Spleen (tissue), 11 donors: Measurements from ENCODE around the gene RAB8B. TPM values are rescaled to one million over a fixed set of nuclear protein-coding genes. Genes with fewer than 3 reads are reported as not detected.

Source experiments
- DNase-seq: peaks from one replicate; pipeline ENCODE4 v3.0.0-alpha.2; 2020
- H3K27ac ChIP-seq, 8 donors: fragments of 200-600 bp; sonication (generic) in 7 of 8; 1 replicate in 4 of 8; 2 replicates in 4 of 8; pipeline versions ENCODE4 v1.5.0 to v1.8.0; 2016 to 2021; ENCODE audit warnings: inconsistent platforms in 4 of 8, mild to moderate bottlenecking in 4 of 8, moderate library complexity in 1 of 8
- H3K27me3 ChIP-seq, 7 donors: fragments of 200-600 bp; sonication (generic) in 6 of 7; replicated peaks in 1 of 7; 1 replicate in 4 of 7; 2 replicates in 3 of 7; pipeline versions ENCODE4 v1.5.0 to v1.8.0; 2016 to 2021; ENCODE audit warnings: inconsistent platforms in 3 of 7, mild to moderate bottlenecking in 1 of 7
- H3K36me3 ChIP-seq, 6 donors: fragments of 200-600 bp; sonication (generic) in 5 of 6; 1 replicate in 4 of 6; 2 replicates in 2 of 6; pipeline versions ENCODE4 v1.5.0 to v1.8.0; 2016 to 2021; ENCODE audit warnings: inconsistent platforms in 2 of 6
- H3K4me1 ChIP-seq, 6 donors: fragments of 200-600 bp; sonication (generic) in 5 of 6; 1 replicate in 3 of 6; 2 replicates in 3 of 6; pipeline versions ENCODE4 v1.5.0 to v1.8.0; 2016 to 2021; ENCODE audit warnings: inconsistent platforms in 3 of 6
- H3K4me3 ChIP-seq, 8 donors: fragments of 200-600 bp; sonication (generic) in 7 of 8; 1 replicate in 4 of 8; 2 replicates in 4 of 8; pipeline versions ENCODE4 v1.5.0 to v1.8.0; 2016 to 2021; ENCODE audit warnings: inconsistent platforms in 4 of 8, mild to moderate bottlenecking in 4 of 8, moderate library complexity in 2 of 8
- H3K9me3 ChIP-seq, 8 donors: fragments of 200-600 bp; sonication (generic) in 7 of 8; 1 replicate in 4 of 8; 2 replicates in 4 of 8; pipeline versions ENCODE4 v1.5.0 to v1.8.0; 2016 to 2021; ENCODE audit warnings: inconsistent platforms in 4 of 8
- CTCF ChIP-seq, 11 experiments: fragments of 200-600 bp in 7 of 11; fragments of 450-650 bp in 4 of 11; sonication (generic) in 4 of 11; IDR thresholded peaks in 8 of 11; conservative IDR thresholded peaks in 3 of 11; 1 replicate in 7 of 11; 2 replicates in 4 of 11; pipeline versions ENCODE4 v1.4.0 to v1.8.0; 2016 to 2021; ENCODE audit warnings: antibody characterized with exemption in 11 of 11, inconsistent platforms in 4 of 11, mild to moderate bottlenecking in 1 of 11
- POLR2A ChIP-seq, 3 donors: fragments of 450-650 bp; IDR thresholded peaks; one replicate each; pipeline ENCODE4 v1.5.1; 2017; ENCODE audit warnings: antibody characterized with exemption in 3 of 3, mild to moderate bottlenecking in 1 of 3
- POLR2AphosphoS5 ChIP-seq, 3 donors: sonication (generic); formaldehyde crosslinking; IDR thresholded peaks; one replicate each; pipeline ENCODE4 v1.5.1; 2017; ENCODE audit warnings: antibody characterized with exemption in 3 of 3
- WGBS, 5 donors: extraction: QIAGEN DNeasy Blood & Tissue Kit in 3 of 5; methylation state at CpG; one replicate each; pipeline versions ENCODE4 v1.1.5 to v1.1.7; 2013 to 2018; 5-methylcytosine and 5-hydroxymethylcytosine counted together
- intact Hi-C: fragments of 100-400 bp; cut with DNase I; formaldehyde crosslinking; loops from one replicate; pipeline ENCODE4 v1.15.0; 2023; ENCODE audit warnings: low total_unique reads
- polyA plus RNA-seq, 3 donors: library from polyadenylated mRNA; stranded (reverse); fragments of 200-250 nt; gene quantifications; one replicate each; pipeline ENCODE4 v1.2.1, GENCODE V29; 2013
- total RNA-seq, 7 donors: library from RNA; depleted of rRNA in 3 of 7; stranded (reverse); fragments of >200 nt in 3 of 7; fragmentation: NEBNext Ultra II Directional in 4 of 7; extraction: Animal tissue kit (Norgen Biotek cat#: 25700) in 4 of 7; gene quantifications; one replicate each; pipeline versions ENCODE4 v1.1.0 to v1.2.1, GENCODE V29; 2016 to 2021
- donor health status: healthy with polysubstance abuse.
- donor health status: DM: no; HTN: no; CAD: no; lungs with moderate emphysema.
- donor health status: DM: no; HTN: no; CAD: no.
- donor health status: Bipolar disorder and iron deficiency.
- donor health status: healthy.
- donor health status: DM: no; HTN: no; CAD: no.
- donor health status: DM: yes; HTN: yes; CAD: no.

RAB8B gene
- total and polyA plus RNA-seq, 10 donors = 18.9 to 96.4 (median 64.2) TPM

GRCh38 chr15:63210151-63211091 is 21.0 kb downstream of the RAB8B start:
- no peak overlapping the region for H3K4me3 ChIP-seq
- H3K27ac ChIP-seq = peak overlapping the region in 7 of 8 donors; percentile 28 to 77 (median 54)
- peaks cover 31 to 100% (median 81%) of the 10 kb centered on the region in 6 donors for H3K4me1 ChIP-seq
- TF ChIP-seq POLR2A (IDR thresholded peaks at IDR 0.05) (no peak), CTCF (IDR thresholded peaks at IDR 0.05 in 8 of 11, conservative IDR thresholded peaks at IDR 0.05 in 3 of 11) (no peak), POLR2AphosphoS5 (IDR thresholded peaks at IDR 0.05) (no peak)
- DNase-seq = no peak
- no peaks in the 10 kb centered on the region for H3K9me3 ChIP-seq
- WGBS, 5 donors = 56 to 71% (median 58%) methylated on average over 5 of the region's 5 CpGs
- H3K27me3 ChIP-seq = no peaks in the 10 kb centered on the region
- intact Hi-C loops = no loop called here
- H3K36me3 ChIP-seq = peaks cover 0 to 26% (median 0%) of the 10 kb centered on the region in 6 donors

- intact Hi-C loops = no loop called here
- TF ChIP-seq POLR2A (IDR thresholded peaks at IDR 0.05) (no peak), POLR2AphosphoS5 (IDR thresholded peaks at IDR 0.05) (no peak), CTCF (IDR thresholded peaks at IDR 0.05 in 8 of 11, conservative IDR thresholded peaks at IDR 0.05 in 3 of 11) (no peak)
- Histone ChIP-seq H3K4me1 (peaks cover 31 to 98% (median 75%) of the 10 kb centered on the region in 6 donors), H3K27ac (peak overlapping the region in 7 of 8 donors; percentile 28 to 77 (median 54)), H3K4me3 (no peak overlapping the region), H3K36me3 (peaks cover 0 to 31% (median 0%) of the 10 kb centered on the region in 6 donors), H3K9me3 (no peaks in the 10 kb centered on the region), H3K27me3 (no peaks in the 10 kb centered on the region)
- DNase-seq = no peak
- 66 to 82% (median 81%) methylated on average over 3 of the region's 3 CpGs for WGBS, 5 donors
Observed at GRCh38 chr15:63211092-63211490, 21.7 kb downstream of the RAB8B start.

GRCh38 chr15:63211549-63211948 is 22.1 kb downstream of the RAB8B start:
- H3K27me3 ChIP-seq = no peaks in the 10 kb centered on the region
- peaks cover 0 to 31% (median 0%) of the 10 kb centered on the region in 6 donors for H3K36me3 ChIP-seq
- no peak for DNase-seq
- intact Hi-C loops = no loop called here
- no peak overlapping the region for H3K4me3 ChIP-seq
- H3K4me1 ChIP-seq = peaks cover 31 to 98% (median 70%) of the 10 kb centered on the region in 6 donors
- WGBS, 5 donors = 80 to 93% (median 92%) methylated on average over 2 of the region's 2 CpGs
- TF ChIP-seq CTCF (IDR thresholded peaks at IDR 0.05 in 8 of 11, conservative IDR thresholded peaks at IDR 0.05 in 3 of 11) = no peak
- no peak for TF ChIP-seq POLR2A (IDR thresholded peaks at IDR 0.05)
- TF ChIP-seq POLR2AphosphoS5 (IDR thresholded peaks at IDR 0.05) = no peak
- no peaks in the 10 kb centered on the region for H3K9me3 ChIP-seq
- peak overlapping the region; percentile 17 to 79 (median 62) for H3K27ac ChIP-seq
